ENCODE results near the gene RPP40. TPM values are rescaled to one million over a fixed set of nuclear protein-coding genes. Genes with fewer than 3 reads are reported as not detected.

Gene RPP40
- total RNA-seq, 1 experiment from 2014 or later, result 34.8 TPM

DNA sequence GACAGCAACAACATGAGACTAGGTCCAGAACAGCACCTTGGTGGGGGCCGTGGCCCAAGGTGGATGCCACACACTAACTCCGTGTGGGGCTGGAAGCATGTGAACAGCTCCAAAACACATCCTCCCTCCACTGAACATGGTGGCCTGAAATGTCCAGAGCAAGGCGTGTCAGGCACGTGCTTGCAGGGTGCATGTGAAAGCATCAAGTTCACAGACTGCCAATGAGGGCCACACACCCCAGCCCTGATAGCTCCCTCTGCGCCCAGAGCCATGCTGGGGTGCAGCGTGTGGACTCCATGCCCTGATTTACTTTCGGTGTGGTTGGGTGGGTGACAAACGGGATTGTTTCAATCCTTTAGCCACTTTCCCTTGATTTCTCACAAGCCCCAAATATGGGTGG, 20.1 kb upstream of the RPP40 start:
- POLR2A ChIA-PET, result no interaction called here

DNA sequence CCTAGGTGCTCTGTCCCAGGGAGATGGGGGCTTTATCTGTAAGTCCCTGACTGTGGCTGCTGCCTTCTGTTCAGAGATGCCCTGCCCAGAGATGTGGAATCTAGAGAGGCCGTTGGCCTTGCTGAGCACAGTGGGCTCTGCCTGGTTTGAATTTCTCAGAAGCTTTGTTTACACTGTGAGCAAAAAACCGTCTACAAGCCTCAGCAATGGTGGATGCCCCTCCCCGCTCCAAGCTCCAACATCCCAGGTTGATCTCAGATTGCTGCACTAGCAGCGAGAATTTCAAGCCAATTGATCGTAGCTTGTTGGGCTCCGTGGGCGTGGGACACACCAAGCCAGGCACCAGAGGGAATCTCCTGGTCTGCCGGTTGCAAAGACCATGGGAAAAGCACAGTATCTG, 16.3 kb upstream of the RPP40 start:
- no peaks in the 10 kb centered on the region for H3K36me3 Mint-ChIP-seq (ENCODE audit: insufficient read depth, unreplicated experiment)
- no TSS peak for BruUV-seq (replicated peaks)
- H3K4me1 Mint-ChIP-seq (ENCODE audit: insufficient read depth, unreplicated experiment), result no peaks in the 10 kb centered on the region
- no peak overlapping the region for H3K27ac Mint-ChIP-seq (ENCODE audit: low read depth, unreplicated experiment)
- POLR2A ChIA-PET, result interaction anchor here (1.5 kb wide), 1 partner anchor 14 kb away, joined by 3 read pairs; no protein-coding TSS in a partner anchor
- CTCF ChIA-PET, result no interaction called here
- H3K9me3 Mint-ChIP-seq (ENCODE audit: unreplicated experiment), result peaks cover 7% of the 10 kb centered on the region
- no peak overlapping the region for H3K4me3 Mint-ChIP-seq (ENCODE audit: unreplicated experiment)
- intact Hi-C loops (cut with micrococcal nuclease), result no loop called here
- TF ChIP-seq, protein P1, sequence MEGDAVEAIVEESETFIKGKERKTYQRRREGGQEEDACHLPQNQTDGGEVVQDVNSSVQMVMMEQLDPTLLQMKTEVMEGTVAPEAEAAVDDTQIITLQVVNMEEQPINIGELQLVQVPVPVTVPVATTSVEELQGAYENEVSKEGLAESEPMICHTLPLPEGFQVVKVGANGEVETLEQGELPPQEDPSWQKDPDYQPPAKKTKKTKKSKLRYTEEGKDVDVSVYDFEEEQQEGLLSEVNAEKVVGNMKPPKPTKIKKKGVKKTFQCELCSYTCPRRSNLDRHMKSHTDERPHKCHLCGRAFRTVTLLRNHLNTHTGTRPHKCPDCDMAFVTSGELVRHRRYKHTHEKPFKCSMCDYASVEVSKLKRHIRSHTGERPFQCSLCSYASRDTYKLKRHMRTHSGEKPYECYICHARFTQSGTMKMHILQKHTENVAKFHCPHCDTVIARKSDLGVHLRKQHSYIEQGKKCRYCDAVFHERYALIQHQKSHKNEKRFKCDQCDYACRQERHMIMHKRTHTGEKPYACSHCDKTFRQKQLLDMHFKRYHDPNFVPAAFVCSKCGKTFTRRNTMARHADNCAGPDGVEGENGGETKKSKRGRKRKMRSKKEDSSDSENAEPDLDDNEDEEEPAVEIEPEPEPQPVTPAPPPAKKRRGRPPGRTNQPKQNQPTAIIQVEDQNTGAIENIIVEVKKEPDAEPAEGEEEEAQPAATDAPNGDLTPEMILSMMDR (IDR thresholded peaks at IDR 0.05; ENCODE audit: unreplicated experiment), result no peak
- no peak for DNase-seq (ENCODE audit: unreplicated experiment)
- H3K27me3 Mint-ChIP-seq (ENCODE audit: insufficient read depth, unreplicated experiment), result no peaks in the 10 kb centered on the region

More for the DNA sequence above, 20.1 kb upstream of the RPP40 start:
- no peak overlapping the region for H3K27ac Mint-ChIP-seq (ENCODE audit: low read depth, unreplicated experiment)
- no peaks in the 10 kb centered on the region for H3K27me3 Mint-ChIP-seq (ENCODE audit: insufficient read depth, unreplicated experiment)
- no peaks in the 10 kb centered on the region for H3K4me1 Mint-ChIP-seq (ENCODE audit: insufficient read depth, unreplicated experiment)
- H3K36me3 Mint-ChIP-seq (ENCODE audit: insufficient read depth, unreplicated experiment), result no peaks in the 10 kb centered on the region
- CTCF ChIA-PET, result no interaction called here
- no peak for DNase-seq (ENCODE audit: unreplicated experiment)
- no peaks in the 10 kb centered on the region for H3K9me3 Mint-ChIP-seq (ENCODE audit: unreplicated experiment)
- TF ChIP-seq, protein P1 (IDR thresholded peaks at IDR 0.05; ENCODE audit: unreplicated experiment), result no peak
- intact Hi-C loops (cut with micrococcal nuclease), result no loop called here
- BruUV-seq (replicated peaks), result no TSS peak
- no peak overlapping the region for H3K4me3 Mint-ChIP-seq (ENCODE audit: unreplicated experiment)

DNA sequence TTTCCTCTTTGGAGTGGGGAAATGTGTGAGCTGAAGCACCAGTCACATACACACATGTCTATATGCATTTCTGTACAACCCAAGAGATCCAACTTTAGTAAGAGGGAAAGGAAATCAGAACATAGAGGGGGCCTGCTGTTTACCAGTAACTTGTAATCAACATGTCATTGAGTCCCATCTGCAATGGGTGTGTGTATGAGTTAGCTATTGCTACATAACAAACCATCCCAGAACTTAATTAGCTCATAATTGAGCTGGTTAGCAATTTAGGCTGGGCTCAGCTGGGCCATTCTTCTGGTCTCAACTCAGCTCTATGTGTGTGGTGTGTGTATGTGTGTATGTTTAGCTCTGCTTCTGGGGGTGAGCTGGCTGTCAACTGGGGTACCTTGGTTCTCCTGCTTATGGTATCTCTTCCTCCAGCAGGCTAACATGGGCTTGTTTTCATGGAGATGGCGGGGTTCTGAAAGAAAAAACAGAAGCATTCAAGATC, 10.3 kb upstream of the RPP40 start:
- no peaks in the 10 kb centered on the region for H3K4me1 Mint-ChIP-seq (ENCODE audit: insufficient read depth, unreplicated experiment)
- no TSS peak for BruUV-seq (replicated peaks)
- ChIA-PET CTCF (no interaction called here), POLR2A (interaction anchor here (0.9 kb wide), 1 partner anchor 8 kb away, joined by 6 read pairs; no protein-coding TSS in a partner anchor)
- H3K27me3 Mint-ChIP-seq (ENCODE audit: insufficient read depth, unreplicated experiment), result no peaks in the 10 kb centered on the region
- no peak overlapping the region for H3K4me3 Mint-ChIP-seq (ENCODE audit: unreplicated experiment)
- H3K9me3 Mint-ChIP-seq (ENCODE audit: unreplicated experiment), result peaks cover 7% of the 10 kb centered on the region
- H3K27ac Mint-ChIP-seq (ENCODE audit: low read depth, unreplicated experiment), result no peak overlapping the region
- DNase-seq (ENCODE audit: unreplicated experiment), result no peak
- intact Hi-C loops (cut with micrococcal nuclease), result no loop called here
- no peaks in the 10 kb centered on the region for H3K36me3 Mint-ChIP-seq (ENCODE audit: insufficient read depth, unreplicated experiment)
- TF ChIP-seq, protein P1 (IDR thresholded peaks at IDR 0.05; ENCODE audit: unreplicated experiment), result no peak

DNA sequence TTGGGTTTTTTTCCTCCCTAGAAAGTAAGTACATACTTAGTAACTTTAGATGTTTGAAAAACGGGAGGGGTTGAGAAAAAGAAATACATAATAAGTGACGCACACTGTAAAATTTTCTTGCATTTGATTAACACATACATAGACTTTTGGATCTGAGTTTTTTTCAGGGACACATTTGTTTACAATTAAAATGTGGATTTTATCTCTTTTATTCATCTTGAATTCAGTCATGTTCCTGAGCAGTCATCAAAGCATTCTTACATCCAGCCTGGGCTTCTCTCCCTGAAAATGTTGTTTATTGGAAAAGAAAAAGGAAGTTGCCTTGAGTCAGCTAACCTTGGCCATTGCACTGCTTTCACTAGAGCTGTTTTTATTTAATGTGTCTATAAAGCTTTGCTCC, 8.7 kb upstream of the RPP40 start:
- POLR2A ChIA-PET, result interaction anchor here (1.2 kb wide), 1 partner anchor 9 kb away, joined by 5 read pairs; no protein-coding TSS in a partner anchor
- no peak overlapping the region for H3K27ac Mint-ChIP-seq (ENCODE audit: low read depth, unreplicated experiment)
- no peaks in the 10 kb centered on the region for H3K36me3 Mint-ChIP-seq (ENCODE audit: insufficient read depth, unreplicated experiment)
- CTCF ChIA-PET, result no interaction called here
- no TSS peak for BruUV-seq (replicated peaks)
- H3K4me3 Mint-ChIP-seq (ENCODE audit: unreplicated experiment), result no peak overlapping the region
- H3K27me3 Mint-ChIP-seq (ENCODE audit: insufficient read depth, unreplicated experiment), result no peaks in the 10 kb centered on the region
- H3K4me1 Mint-ChIP-seq (ENCODE audit: insufficient read depth, unreplicated experiment), result no peaks in the 10 kb centered on the region
- intact Hi-C loops (cut with micrococcal nuclease), result no loop called here
- TF ChIP-seq, protein P1 (IDR thresholded peaks at IDR 0.05; ENCODE audit: unreplicated experiment), result no peak
- DNase-seq (ENCODE audit: unreplicated experiment), result no peak
- H3K9me3 Mint-ChIP-seq (ENCODE audit: unreplicated experiment), result peaks cover 7% of the 10 kb centered on the region

All from MCF 10A (cell line).